Astrocyte (in vitro differentiated cells and primary cell): ENCODE data around the gene CHMP6. TPM values are rescaled to one million over a fixed set of nuclear protein-coding genes. Genes with fewer than 3 reads are reported as not detected.
A peak's percentile ranks its signal among the peaks of the same experiment; 100 is the strongest.

ENCODE experiments used
- DNase-seq: peaks from one replicate; pipeline ENCODE4 v3.0.0-alpha.2; 2010; ENCODE audit warnings: low read depth
- FAIRE-seq: peaks from 2 replicates; lab custom pipeline; 2011; peaks lifted over from hg19 to GRCh38; lab: Jason Lieb, UNC
- H2AFZ ChIP-seq: 2 replicates; pipeline ENCODE4 v1.6.0; 2012; ENCODE audit warnings: low read depth, low read length, inconsistent platforms
- H3K27ac ChIP-seq: 2 replicates; pipeline ENCODE4 v1.5.1; 2011; ENCODE audit warnings: low read depth, low read length, inconsistent platforms
- H3K27me3 ChIP-seq: 2 replicates; pipeline ENCODE4 v1.6.0; 2011; ENCODE audit warnings: low read length, inconsistent platforms; ENCODE audit not compliant: insufficient read depth
- H3K36me3 ChIP-seq: 2 replicates; pipeline ENCODE4 v1.5.1; 2011; ENCODE audit warnings: low read length, inconsistent platforms; ENCODE audit not compliant: insufficient read depth
- H3K4me1 ChIP-seq: 2 replicates; pipeline ENCODE4 v1.5.1; 2011; ENCODE audit warnings: low read length, inconsistent platforms; ENCODE audit not compliant: insufficient read depth
- H3K4me2 ChIP-seq: 2 replicates; pipeline ENCODE4 v1.6.0; 2012; ENCODE audit warnings: low read length, inconsistent platforms
- H3K4me3 ChIP-seq: 2 replicates; pipeline ENCODE4 v1.5.1; 2011; ENCODE audit warnings: low read depth, mild to moderate bottlenecking, low read length, inconsistent platforms; ENCODE audit not compliant: insufficient read depth
- H3K79me2 ChIP-seq: 2 replicates; pipeline ENCODE4 v1.6.0; 2012; ENCODE audit warnings: mild to moderate bottlenecking, low read length, inconsistent platforms; ENCODE audit not compliant: insufficient read depth
- H3K9ac ChIP-seq: 2 replicates; pipeline ENCODE4 v1.6.0; 2012; ENCODE audit warnings: mild to moderate bottlenecking, low read length, inconsistent platforms
- H3K9me3 ChIP-seq: 2 replicates; pipeline ENCODE4 v1.5.1; 2012; ENCODE audit warnings: low read depth, mild to moderate bottlenecking, low read length, inconsistent platforms; ENCODE audit not compliant: insufficient read depth
- H4K20me1 ChIP-seq: 2 replicates; pipeline ENCODE4 v1.6.0; 2012; ENCODE audit warnings: low read length, inconsistent platforms; ENCODE audit not compliant: insufficient read depth
- H3K27ac Mint-ChIP-seq: one replicate; pipeline ENCODE4 v1.8.0; 2021; ENCODE audit warnings: mild to moderate bottlenecking, mixed read lengths; ENCODE audit not compliant: unreplicated experiment
- H3K27me3 Mint-ChIP-seq: one replicate; pipeline ENCODE4 v1.8.0; 2021; ENCODE audit warnings: low read depth, mixed read lengths; ENCODE audit not compliant: unreplicated experiment
- H3K36me3 Mint-ChIP-seq: one replicate; pipeline ENCODE4 v1.8.0; 2021; ENCODE audit warnings: low read depth, mixed read lengths; ENCODE audit not compliant: unreplicated experiment
- H3K4me1 Mint-ChIP-seq: one replicate; pipeline ENCODE4 v1.8.0; 2021; ENCODE audit warnings: low read depth, mixed read lengths; ENCODE audit not compliant: unreplicated experiment
- H3K4me3 Mint-ChIP-seq: one replicate; pipeline ENCODE4 v1.8.0; 2021; ENCODE audit warnings: mild to moderate bottlenecking, moderate library complexity, mixed read lengths; ENCODE audit not compliant: unreplicated experiment
- H3K9me3 Mint-ChIP-seq: one replicate; pipeline ENCODE4 v1.8.0; 2021; ENCODE audit warnings: mild to moderate bottlenecking, mixed read lengths; ENCODE audit not compliant: unreplicated experiment
- EZH2 ChIP-seq: IDR thresholded peaks from 2 replicates; pipeline ENCODE4 v1.6.1; 2012; ENCODE audit warnings: mild to moderate bottlenecking, low read length, inconsistent platforms; ENCODE audit not compliant: insufficient read depth
- total RNA-seq: library from RNA; stranded (reverse); gene quantifications from 2 replicates; pipeline ENCODE4 v1.2.1, GENCODE V29; 2021
- TF ChIP-seq, protein P1 (sequence below): IDR thresholded peaks from 2 replicates; pipeline ENCODE4 v1.5.1; 2011; ENCODE audit warnings: low read depth, mild to moderate bottlenecking, inconsistent platforms, low read length, moderate library complexity; ENCODE audit not compliant: insufficient read depth

Gene CHMP6
- total RNA-seq, 1 donor from 2014 or later, result 19.0 TPM

DNA sequence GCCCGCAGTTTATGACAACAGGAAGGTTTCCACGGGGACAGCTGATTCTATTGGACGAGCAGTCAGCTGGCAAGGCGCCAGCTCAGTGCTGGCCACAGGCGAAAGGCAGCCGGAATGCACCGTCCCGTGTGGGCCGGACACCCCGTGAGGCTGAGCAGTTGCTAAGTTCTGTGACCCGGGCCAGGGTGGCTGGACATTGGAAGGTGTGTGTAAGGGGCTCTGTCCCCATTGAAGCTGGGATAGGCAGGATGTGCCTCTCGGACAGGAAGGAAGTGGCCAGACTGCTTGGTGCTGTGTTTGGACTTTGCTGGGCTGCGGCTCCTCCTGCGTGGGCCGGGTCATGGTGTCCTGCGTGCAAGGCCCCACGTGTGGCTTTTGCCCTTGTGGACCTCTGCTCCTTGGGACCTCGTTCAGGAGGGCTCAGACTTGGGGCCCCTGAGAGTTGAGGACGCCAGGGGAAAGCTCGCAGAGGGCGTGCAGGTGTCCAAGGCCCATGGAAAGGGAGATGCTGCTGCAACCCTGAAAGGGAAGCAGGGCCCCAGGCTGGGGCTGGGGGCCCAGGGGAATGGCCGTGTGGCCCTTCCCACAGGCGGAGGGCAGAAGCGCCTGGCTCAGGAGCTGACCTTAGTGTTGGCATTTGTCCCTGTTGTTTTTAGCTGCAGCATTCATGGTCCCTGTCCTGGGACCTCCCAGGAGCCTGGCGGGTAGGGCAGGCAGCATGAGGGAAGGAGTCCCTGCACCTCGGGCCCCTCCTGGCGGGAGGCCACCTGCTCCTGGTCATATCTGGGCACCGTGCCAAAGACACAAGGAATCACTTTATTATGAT, 53.3 kb downstream of the CHMP6 start:
- H3K4me2 ChIP-seq, result peak overlapping the region; percentile 62
- H3K4me1 Mint-ChIP-seq, result peaks cover 35% of the 10 kb centered on the region

DNA sequence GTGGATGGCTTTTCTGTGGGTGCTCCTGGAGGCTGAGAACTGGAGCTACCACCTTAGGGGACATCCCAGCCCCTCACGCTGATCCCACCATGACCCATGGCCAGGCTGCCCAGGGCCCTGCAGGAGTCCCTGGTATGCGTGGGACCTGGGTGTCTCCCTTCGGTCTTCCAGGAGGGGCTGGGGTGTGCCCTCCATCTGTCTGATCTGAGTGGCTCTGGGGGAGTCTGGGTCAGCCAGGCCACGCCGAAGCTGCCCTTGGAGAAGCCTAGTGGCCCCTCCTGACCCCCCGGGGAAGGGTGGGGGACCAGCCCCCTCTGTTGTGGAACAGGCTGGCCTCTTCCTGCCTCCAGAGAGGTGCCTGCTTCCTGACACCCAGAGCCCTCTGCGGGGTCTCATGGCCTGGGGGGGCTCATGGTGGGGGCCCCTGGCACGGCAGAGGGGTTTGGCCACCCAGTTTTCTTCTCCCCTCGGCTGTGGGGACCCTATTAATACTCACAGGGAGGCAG, 54.0 kb downstream of the CHMP6 start:
- no peak for TF ChIP-seq EZH2
- TF ChIP-seq, protein P1, sequence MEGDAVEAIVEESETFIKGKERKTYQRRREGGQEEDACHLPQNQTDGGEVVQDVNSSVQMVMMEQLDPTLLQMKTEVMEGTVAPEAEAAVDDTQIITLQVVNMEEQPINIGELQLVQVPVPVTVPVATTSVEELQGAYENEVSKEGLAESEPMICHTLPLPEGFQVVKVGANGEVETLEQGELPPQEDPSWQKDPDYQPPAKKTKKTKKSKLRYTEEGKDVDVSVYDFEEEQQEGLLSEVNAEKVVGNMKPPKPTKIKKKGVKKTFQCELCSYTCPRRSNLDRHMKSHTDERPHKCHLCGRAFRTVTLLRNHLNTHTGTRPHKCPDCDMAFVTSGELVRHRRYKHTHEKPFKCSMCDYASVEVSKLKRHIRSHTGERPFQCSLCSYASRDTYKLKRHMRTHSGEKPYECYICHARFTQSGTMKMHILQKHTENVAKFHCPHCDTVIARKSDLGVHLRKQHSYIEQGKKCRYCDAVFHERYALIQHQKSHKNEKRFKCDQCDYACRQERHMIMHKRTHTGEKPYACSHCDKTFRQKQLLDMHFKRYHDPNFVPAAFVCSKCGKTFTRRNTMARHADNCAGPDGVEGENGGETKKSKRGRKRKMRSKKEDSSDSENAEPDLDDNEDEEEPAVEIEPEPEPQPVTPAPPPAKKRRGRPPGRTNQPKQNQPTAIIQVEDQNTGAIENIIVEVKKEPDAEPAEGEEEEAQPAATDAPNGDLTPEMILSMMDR, result no peak
- H3K27me3 Mint-ChIP-seq, result no peaks in the 10 kb centered on the region
- peaks cover 3% of the 10 kb centered on the region for H3K36me3 Mint-ChIP-seq
- H3K9me3 Mint-ChIP-seq, result no peaks in the 10 kb centered on the region
- H3K27ac Mint-ChIP-seq, result no peak overlapping the region
- Histone ChIP-seq H3K9ac (no peak overlapping the region), H3K27me3 (no peaks in the 10 kb centered on the region), H3K9me3 (no peaks in the 10 kb centered on the region), H3K4me2 (peak overlapping the region; percentile 62), H3K27ac (no peak overlapping the region), H4K20me1 (peaks cover 85% of the 10 kb centered on the region), H3K4me1 (peaks cover 60% of the 10 kb centered on the region), H3K79me2 (peaks cover 99% of the 10 kb centered on the region), H2AFZ (no peak overlapping the region), H3K36me3 (no peaks in the 10 kb centered on the region), H3K4me3 (no peak overlapping the region)
- no peak overlapping the region for H3K4me3 Mint-ChIP-seq
- FAIRE-seq (no peak), DNase-seq (no peak)
- H3K4me1 Mint-ChIP-seq, result peaks cover 34% of the 10 kb centered on the region

More for the DNA sequence above, 53.3 kb downstream of the CHMP6 start:
- no peaks in the 10 kb centered on the region for H3K27me3 Mint-ChIP-seq
- TF ChIP-seq, protein P1, result no peak
- no peak for TF ChIP-seq EZH2
- Histone ChIP-seq H3K27me3 (no peaks in the 10 kb centered on the region), H3K4me3 (no peak overlapping the region), H3K36me3 (no peaks in the 10 kb centered on the region), H3K27ac (peak overlapping the region; percentile 59), H3K9ac (peak overlapping the region; percentile 56), H3K4me1 (peaks cover 60% of the 10 kb centered on the region), H2AFZ (no peak overlapping the region), H4K20me1 (peaks cover 85% of the 10 kb centered on the region), H3K9me3 (no peaks in the 10 kb centered on the region), H3K79me2 (peaks cover 99% of the 10 kb centered on the region)
- H3K9me3 Mint-ChIP-seq, result no peaks in the 10 kb centered on the region
- FAIRE-seq, result no peak
- H3K36me3 Mint-ChIP-seq, result peaks cover 3% of the 10 kb centered on the region
- H3K27ac Mint-ChIP-seq, result peak overlapping the region; percentile 89
- H3K4me3 Mint-ChIP-seq, result peak overlapping the region; percentile 2
- peak; percentile 68 for DNase-seq
